ENCODE measurements around the gene IPO4. TPM values are rescaled to one million over a fixed set of nuclear protein-coding genes. Genes with fewer than 3 reads are reported as not detected.

The IPO4 gene
- total and polyA plus RNA-seq, 2 experiments from 2014 or later, result 19.0 to 19.5 TPM

GRCh38 chr14:24185026-24185425, 3.6 kb downstream of the IPO4 start:
- WGBS (ENCODE audit: low lambda C conversion rate, missing lambda C conversion rate), result 89% methylated on average over 7 of the region's 7 CpGs
- no peaks in the 10 kb centered on the region for H3K27me3 ChIP-seq
- H3K36me3 ChIP-seq (replicated peaks; ENCODE audit: insufficient read depth, low read depth), result no peaks in the 10 kb centered on the region

GRCh38 chr14:24184104-24184970, 4.3 kb downstream of the IPO4 start:
- Histone ChIP-seq H3K9me3 (ENCODE audit: low read depth) (no peaks in the 10 kb centered on the region), H3K27ac (no peak overlapping the region), H2AFZ (no peak overlapping the region), H3K4me2 (no peak overlapping the region), H4K20me1 (ENCODE audit: insufficient read depth, poor library complexity, severe bottlenecking) (no peaks in the 10 kb centered on the region), H3K9me2 (replicated peaks; ENCODE audit: insufficient read depth) (no peaks in the 10 kb centered on the region), H3K79me2 (peaks cover 14% of the 10 kb centered on the region), H3K36me3 (replicated peaks; ENCODE audit: insufficient read depth, low read depth) (no peaks in the 10 kb centered on the region), H3K27me3 (no peaks in the 10 kb centered on the region), H3K4me1 (ENCODE audit: insufficient read depth) (peaks cover 5% of the 10 kb centered on the region), H3K4me3 (no peak overlapping the region)
- TF ChIP-seq EZH2phosphoT487 (IDR thresholded peaks at IDR 0.05; ENCODE audit: low read depth, severe bottlenecking, unreplicated experiment) (no peak), CTCF (IDR thresholded peaks at IDR 0.05; ENCODE audit: poor library complexity) (no peak), EZH2 (IDR thresholded peaks at IDR 0.05; ENCODE audit: borderline replicate concordance) (no peak)
- WGBS (ENCODE audit: low lambda C conversion rate, missing lambda C conversion rate), result 93% methylated on average over 14 of the region's 19 CpGs
- DNase-seq (ENCODE audit: low spot score), result no peak

More at GRCh38 chr14:24185026-24185425, 3.6 kb downstream of the IPO4 start:
- Histone ChIP-seq H3K9me2 (replicated peaks; ENCODE audit: insufficient read depth) (no peaks in the 10 kb centered on the region), H3K4me2 (no peak overlapping the region), H3K9me3 (ENCODE audit: low read depth) (no peaks in the 10 kb centered on the region), H3K79me2 (peaks cover 15% of the 10 kb centered on the region), H3K4me1 (ENCODE audit: insufficient read depth) (peaks cover 5% of the 10 kb centered on the region), H2AFZ (no peak overlapping the region), H4K20me1 (ENCODE audit: insufficient read depth, poor library complexity, severe bottlenecking) (no peaks in the 10 kb centered on the region), H3K4me3 (no peak overlapping the region), H3K27ac (no peak overlapping the region)
- no peak for TF ChIP-seq CTCF (IDR thresholded peaks at IDR 0.05; ENCODE audit: poor library complexity)
- no peak for DNase-seq (ENCODE audit: low spot score)

DNA sequence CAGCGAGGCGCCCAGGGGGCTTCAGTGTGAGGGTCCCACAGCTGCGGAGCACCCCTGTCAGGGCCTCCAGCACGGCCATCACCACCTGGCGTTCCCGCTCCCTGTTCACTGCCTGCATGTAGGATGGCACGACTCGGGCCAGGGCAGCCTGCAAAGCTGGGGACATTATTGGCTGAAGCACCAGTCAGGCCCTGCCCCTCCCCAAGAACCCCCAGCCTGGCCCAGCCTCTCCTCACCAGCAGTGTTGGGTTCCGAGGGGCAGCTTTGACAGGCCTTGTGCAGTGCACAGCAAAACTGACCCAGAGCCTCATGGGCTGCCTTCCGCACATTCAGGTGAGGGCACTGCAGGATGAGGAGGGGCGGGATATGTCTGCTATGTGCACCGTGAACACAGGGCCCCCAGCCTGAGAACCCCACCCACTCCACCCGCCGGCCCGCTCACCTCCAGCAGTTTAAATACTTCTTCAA, 5.6 kb downstream of the IPO4 start:
- TF ChIP-seq CTCF (IDR thresholded peaks at IDR 0.05; ENCODE audit: poor library complexity), result no peak
- no peak for TF ChIP-seq EZH2 (IDR thresholded peaks at IDR 0.05; ENCODE audit: borderline replicate concordance)
- TF ChIP-seq EZH2phosphoT487 (IDR thresholded peaks at IDR 0.05; ENCODE audit: low read depth, severe bottlenecking, unreplicated experiment), result no peak
- no peak overlapping the region for H3K4me3 ChIP-seq
- no peak for DNase-seq (ENCODE audit: low spot score)
- no peaks in the 10 kb centered on the region for H3K9me2 ChIP-seq (replicated peaks; ENCODE audit: insufficient read depth)
- no peak overlapping the region for H3K27ac ChIP-seq
- WGBS (ENCODE audit: low lambda C conversion rate, missing lambda C conversion rate), result 97% methylated on average over 12 of the region's 15 CpGs
- H3K79me2 ChIP-seq, result peaks cover 14% of the 10 kb centered on the region
- H3K9me3 ChIP-seq (ENCODE audit: low read depth), result no peaks in the 10 kb centered on the region
- H4K20me1 ChIP-seq (ENCODE audit: insufficient read depth, poor library complexity, severe bottlenecking), result no peaks in the 10 kb centered on the region
- H3K27me3 ChIP-seq, result no peaks in the 10 kb centered on the region
- no peak overlapping the region for H2AFZ ChIP-seq
- H3K4me1 ChIP-seq (ENCODE audit: insufficient read depth), result peaks cover 5% of the 10 kb centered on the region
- H3K4me2 ChIP-seq, result no peak overlapping the region
- H3K36me3 ChIP-seq (replicated peaks; ENCODE audit: insufficient read depth, low read depth), result no peaks in the 10 kb centered on the region
